DMS 273 treated with DMSO at 0.1 percent for 48 hours (cell line): ENCODE results near the gene PRAC2.
"Not testable (repeated sequence)": the region's sequence is repeated elsewhere in the genome, so short reads cannot be mapped to it uniquely, and the experiment has no call there.

ENCODE experiments used
- DNase-seq: peaks from one replicate; lab custom pipeline; 2025; lab: John Stamatoyannopoulos, UW

PRAC2 gene

DNA sequence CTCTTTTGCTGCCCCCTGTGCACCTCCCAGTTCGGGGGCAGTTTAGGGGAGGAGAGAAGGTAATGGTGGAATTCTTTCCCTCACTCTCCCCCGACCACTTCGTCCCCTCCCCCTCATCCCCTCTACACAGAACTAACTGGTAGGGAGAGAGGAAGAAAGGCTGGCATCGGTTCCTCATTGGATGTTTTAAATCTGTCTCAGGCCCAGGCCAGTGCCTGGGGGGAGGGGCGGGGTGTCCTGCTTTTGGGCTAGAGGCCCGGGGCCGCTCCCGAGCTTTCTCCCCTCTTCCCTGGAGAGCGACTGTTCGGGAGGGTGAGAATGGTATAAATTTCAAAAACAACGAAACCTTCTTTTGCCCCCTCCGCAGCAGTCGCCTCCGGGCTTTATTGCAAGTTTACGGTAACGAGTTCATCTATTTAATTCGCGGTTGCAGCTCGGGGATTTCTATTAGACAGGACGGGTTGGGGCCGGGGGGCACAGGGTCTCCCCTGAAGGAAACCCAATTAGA, at the start of gene PRAC2:
PRAC2 (plus strand) TSS at position 271 of the 508 bp plus-strand sequence. CDS start 1,226 bp downstream, outside the sequence.
- DNase-seq: no peak

DNA sequence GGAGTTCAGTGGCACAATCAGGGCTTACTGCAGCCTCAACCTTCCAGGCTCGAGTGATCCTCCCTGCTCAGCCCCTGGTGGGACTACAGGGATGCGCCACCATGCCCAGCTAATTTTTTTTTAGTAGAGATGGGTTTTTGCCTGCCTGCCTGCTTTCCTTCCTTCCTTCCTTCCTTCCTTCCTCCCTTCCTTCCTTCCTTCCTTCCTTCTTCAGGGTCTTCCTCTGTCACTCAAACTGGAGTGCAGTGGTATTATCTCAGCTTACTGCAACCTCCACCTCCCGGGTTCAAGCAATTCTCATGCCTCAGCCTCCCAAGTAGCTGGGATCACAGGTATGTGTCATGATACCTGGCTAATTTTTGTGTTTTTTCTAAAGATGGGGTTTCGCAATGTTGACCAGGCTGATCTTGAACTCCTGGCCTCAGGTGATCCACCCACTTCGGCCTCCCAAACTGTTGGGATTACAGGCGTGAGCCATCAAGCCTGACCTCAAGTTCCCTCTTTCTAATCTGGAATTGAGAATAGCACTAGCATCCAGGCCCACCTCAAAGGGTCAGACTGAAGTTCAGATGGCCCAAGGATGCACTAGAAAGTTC, 45.9 kb upstream of the PRAC2 start:
- no peak for DNase-seq

DNA sequence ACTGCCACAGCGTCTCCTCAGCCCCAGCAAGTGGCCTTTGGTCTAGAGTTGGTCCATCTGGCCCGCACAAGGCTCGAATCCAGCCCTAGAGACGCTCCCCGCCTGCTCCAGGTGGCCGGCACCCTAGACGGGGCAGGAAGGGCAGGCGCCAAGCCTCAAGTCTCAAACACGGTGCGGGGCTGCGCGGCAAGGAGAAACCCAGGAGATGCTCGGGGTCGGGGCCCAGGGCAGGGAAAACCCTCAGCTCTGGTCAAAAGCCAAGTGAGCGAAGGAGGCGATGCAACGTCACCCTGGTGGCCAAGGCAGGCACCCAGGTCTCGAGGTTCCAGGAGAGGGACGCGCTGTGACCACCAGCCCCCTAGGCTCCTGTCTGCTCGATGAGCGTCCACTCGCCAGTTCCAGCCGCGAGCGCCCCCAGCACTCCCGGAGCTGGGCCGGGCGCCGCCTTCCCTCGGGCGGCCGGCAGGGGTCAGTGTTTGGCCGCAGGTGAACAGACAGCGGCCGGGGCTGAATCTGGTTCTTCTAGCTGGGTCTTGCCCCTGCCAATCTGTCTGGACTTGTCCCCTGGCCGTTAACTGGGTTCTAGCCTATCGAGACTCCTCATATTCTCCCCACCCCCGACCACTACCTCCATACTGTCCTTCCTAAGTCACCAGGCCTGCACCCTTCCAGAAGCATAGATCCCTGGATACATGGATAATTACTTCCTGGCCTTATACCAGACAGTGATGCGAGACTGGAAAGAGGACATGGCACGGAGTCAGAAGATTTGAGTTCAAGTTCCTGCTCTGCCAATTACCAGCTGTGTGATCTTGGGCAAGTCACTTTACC, 44.6 kb upstream of the PRAC2 start:
- DNase-seq: no peak

DNA sequence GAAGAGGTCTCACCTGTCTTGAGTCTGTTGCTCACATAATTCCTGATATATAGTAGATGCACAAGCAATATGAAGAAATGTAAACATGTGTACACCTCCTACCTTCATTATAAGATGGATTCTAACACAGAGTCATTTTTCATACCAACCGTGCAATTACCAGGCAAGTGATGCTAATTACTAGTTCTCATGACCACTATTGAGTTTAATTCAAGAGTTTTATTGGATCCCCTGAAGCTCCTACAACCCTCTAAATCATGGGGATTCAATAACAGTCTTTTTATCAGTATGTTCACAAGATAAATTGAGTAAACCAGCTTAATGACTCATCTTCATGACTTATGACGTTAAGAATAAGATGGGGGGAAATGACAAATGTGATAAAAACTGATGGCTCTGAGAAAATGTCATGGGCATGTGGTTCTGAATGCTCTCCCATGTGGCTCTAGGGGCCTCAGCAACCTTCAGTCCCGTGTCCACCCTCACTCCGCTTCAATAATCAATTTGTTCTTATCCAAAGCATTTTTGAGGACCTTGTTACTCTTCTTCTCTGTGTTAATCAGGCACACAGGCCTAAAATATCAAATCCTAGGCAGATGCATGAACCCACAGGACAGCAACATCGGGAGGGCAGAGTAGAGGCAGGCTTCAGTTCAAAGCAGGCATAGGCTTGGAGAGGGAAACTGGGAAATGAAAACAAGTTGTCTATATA, 43.4 kb upstream of the PRAC2 start:
- DNase-seq: no peak

DNA sequence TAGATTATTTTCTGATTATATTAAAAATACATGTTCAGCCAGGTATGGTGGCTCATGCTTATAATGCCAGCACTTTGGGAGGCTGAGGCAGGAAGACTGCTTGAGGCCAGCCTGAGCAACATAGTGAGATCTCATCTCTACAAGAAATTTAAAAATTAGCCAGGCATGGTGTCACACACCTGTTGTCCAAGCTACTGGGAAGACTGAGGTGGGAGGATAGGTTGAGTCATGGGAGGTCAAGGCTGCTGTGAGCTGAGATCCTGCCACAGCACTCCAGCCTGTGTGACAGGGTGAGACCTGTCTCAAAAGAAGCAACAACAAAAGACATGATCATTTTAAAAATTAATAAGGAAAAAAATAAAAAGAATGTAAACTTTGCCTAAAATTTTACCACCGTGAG, 41.4 kb upstream of the PRAC2 start:
- no peak for DNase-seq

DNA sequence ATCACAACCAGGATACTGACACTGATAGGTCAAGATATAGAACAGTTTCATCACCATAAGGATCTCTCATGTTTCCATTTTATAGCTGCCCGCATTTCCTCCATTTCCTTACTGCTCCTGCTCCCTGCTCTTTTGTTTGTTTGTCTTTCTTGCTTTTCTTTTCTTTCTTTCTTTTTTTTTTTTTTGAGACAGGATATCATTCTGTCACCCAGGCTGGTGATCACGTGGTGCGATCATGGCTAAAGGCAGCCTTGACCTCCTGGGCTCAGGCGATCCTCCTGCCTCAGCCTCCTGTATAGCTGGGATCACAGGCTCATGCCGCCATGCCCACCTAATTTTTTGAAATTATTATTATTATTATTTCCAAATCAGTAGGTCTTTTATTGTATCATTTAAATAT, 32.3 kb upstream of the PRAC2 start:
- DNase-seq: no peak

DNA sequence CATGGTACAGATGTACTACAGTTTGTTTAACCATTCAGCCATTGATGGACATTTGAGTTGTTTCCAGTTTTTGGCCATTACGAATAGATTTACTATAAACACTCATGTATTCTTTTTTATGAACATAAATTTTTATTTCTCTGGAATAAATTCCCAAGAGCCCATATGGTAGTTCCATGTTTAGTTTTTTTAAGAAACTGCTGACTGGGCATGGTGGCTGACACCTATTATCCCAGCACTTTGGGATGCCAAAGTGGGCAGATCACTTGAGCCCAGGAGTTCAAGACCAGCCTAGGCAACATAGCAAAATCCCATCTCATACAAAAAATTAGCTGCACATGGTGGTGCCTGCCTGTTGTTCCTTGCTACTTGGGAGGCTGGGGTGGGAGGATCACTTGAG, 30.9 kb upstream of the PRAC2 start:
- no peak for DNase-seq

DNA sequence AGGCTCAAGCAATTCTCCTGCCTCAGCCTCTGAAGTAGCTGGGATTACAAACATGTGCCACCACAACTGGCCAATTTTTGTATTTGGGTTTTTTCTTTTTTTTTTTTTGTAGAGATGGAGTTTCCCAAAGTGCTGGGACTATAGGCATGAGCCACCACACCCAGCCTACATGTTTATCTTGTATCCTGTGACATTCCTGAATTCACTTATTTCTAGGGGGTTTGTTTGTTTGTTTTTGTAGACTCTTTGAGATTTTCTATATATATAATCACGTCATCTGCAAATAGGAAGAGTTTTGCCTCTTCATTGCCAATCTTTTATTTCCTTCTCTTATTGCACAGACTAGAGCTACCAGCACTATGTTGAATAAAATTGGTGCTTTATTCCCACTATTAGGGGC, 29.8 kb upstream of the PRAC2 start:
- no peak for DNase-seq

DNA sequence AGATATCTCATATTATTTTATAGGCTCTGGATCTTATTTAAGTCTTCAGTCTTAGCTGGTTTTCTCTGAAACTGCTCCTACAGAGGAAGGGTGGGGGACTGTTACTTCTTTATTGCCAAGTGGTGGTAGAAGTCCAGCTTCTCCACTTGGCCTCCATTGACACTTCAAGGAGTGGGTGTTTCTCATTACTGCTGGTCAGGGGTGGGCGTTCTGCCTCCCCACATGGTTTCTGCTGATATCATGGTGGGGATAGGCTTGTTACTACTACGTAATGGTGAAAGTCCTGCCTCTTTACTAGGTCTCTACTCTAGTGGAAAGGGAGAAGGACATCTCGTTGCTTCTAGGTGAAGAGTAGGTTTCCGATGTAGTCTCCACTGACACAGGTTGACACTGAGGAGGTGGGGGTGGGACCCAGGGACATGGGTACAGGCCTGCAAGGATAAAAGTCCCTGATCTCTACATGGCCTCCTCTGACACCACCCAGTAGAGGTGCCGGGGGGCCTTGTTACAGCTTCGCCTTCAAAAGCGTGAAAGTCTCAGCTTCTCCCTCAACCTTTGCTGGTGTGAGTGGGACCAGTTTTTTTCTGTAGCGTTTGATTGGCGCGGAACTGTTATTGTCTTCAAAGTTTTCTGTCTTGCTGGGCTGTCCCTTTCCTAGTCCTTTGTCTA, 21.0 kb upstream of the PRAC2 start:
- DNase-seq: no peak

DNA sequence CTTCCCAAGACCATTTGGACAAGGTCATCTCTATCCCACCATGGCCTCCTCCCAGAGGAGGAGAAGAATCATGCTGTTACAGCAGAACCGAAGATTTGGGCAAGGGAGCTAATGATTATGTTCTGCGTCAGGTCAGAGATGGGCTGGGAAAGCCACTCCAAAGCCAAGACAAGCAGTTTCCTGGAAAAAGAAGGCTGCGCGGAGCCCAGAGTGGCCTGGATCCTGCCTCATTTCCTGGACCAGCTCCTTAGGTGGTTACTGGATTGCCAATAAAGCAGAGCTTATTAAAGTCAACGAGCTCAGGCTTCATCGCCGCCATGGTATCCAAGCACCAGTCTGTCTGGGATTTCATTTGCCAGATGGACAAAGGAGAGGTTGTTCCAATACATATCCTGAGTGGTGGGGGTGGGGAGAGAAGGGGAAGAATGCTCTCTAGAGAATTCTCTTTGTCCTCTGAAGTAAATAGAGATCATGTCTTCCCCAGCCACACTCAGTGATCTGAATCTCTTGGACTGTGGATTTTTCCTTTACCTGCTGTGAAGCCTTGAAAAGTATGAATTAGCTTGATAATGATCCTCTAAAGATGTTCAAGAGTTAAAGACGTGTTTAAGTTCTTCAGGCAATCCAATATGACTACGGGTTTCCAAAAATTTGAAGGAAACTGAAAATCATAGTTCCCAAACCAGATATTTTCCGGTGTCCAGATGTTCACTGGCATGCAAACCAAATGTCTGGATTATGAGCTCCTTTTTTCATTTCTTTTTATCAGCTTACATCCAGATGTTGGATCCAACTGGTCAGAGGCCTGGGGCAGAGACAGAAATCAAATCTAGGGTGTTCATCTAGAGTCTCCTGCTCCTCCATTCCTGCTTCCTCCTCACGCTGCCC, 18.4 kb upstream of the PRAC2 start:
- no peak for DNase-seq

DNA sequence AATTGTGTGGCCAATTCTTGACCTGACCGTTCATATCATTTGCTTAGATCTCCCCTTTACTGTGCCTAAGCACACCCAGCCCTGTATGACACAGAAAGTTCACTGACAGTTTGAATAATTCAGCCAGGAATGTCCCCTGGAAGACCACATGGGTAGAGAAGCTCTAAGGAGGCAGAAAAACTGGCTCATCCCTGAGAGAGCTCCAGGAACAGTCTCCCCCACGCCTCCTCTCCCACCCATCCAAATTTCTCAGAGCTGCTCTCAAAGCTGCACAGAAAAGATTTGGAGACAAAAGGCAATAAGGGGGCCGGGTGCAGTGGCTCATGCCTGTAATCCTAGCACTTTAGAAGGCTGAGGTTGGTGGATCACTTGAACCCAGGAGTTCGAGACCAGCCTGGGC, 11.9 kb upstream of the PRAC2 start:
- no peak for DNase-seq

DNA sequence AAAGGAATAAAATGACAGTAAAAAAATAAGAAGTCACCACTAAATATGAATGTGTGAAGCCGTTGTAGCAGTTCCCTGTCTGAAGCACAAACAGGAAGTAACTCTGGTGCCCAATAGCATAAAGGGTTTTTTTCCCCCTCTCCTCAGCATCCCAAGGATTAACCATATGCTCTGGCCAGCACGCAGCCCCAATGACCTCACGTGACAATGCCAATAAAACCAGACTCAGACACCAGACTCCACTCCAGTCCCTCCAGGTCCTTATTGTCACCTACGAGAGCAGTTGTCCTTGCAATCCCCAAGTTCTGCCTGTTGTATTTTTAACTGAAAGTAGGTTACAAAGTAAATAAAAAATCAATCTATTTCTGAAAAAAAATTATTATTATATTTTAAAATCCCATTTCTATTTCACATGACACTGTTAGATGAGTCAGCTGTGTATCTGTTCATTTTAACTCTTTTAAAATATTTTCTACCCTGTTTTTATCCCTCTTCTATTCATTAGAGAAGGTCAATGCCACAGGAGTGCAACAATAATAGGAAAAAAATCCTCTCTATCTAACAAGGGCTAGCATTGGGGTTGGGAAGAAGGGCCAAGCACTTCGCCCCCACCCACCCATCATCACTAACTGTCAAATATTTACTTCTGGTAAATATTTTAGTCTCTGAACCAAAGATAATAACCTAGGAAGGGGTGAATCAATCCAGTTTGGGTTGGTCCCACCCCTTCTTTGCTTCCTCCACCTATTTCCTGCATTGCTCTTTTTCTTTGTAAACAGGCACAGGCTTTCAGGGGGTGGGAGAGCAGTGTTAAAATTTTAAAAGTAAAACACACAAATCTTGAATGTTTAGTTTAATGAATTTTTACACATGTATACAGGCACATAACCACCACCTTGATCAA, 7.2 kb upstream of the PRAC2 start:
- DNase-seq: no peak

DNA sequence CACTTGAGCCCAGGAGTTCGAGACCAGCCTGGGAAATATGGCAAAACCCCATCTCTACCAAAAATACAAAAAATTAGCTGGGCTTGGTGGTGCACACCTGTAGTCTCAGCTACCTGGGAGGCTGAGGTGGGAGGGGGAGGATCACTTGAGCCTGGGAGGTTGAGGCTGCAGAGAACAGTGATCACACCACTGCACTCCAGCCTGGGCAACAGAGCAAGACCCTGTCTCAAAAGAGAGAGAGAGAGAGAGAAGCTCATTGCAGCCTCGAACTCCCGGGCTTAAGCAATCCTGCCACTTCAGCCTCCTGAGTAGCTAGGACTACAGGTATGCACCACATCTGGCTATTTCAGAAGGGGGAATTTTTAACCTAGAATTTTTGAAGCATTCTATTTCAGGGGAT, 6.4 kb upstream of the PRAC2 start:
- not testable (repeated sequence) for DNase-seq

DNA sequence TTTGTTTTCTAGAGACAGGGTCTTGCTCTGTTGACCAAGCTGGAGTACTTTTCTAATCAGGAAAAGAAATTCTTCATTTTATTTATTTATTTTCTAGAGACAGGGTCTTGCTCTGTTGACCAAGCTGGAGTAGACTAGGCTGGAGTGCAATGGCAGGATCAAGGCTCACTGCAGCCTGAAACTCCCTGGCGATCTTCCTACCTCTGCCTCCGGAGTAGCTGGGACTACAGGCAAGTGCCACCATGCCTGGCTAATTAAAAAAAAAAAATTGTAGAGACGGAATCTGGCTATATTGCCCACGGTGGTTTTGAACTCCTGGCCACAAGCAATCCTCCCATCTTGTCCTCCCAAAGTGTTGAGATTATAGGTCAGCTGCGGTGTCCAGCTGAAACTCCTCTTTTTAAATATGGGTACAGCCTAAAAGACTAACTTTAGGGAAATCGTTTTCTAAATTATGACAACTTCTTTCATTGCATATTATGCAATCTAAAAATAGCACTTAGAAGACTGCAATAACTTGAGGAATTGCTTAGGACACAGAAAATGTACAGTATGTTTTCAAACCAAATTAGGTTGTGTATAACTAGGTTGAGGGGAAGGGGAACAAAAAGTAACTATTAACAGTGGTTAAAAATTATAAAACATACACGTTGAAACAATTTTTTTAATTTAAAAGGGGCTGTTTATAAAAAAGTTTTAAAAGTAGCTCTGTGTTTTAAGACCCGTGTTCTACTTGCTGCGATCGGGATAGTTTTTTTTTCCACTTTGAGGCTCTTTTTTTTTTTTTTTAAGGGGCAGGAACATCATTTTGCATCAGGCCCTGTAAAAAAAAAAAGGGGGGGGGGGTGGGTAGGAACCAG, 5.4 kb upstream of the PRAC2 start:
- no peak for DNase-seq

DNA sequence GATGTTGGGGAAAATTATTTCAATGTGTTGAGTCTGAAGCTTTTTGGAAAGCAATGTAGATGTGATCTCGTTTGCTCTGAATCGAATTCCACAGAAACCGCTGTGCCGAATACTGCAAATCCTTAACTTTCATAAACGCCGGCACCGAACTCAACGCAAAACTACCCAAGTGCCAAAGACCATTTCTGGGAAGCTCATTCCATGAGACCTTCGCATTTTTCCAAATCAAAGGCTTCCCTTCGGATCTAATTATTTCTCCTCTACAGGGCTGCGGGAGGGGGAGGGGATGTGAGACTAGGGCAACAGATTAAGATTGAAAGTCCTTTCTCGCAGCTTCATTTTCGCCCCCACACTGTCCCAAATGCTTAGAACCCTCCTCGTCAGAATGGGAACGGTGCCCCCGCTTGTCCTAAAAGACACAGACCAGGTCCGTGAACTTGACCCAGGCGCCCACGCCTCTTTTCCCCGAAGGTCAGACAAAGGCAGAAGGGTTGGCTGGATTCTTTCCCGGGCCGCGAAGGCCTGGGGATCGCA, 4.7 kb upstream of the PRAC2 start:
- no peak for DNase-seq

DNA sequence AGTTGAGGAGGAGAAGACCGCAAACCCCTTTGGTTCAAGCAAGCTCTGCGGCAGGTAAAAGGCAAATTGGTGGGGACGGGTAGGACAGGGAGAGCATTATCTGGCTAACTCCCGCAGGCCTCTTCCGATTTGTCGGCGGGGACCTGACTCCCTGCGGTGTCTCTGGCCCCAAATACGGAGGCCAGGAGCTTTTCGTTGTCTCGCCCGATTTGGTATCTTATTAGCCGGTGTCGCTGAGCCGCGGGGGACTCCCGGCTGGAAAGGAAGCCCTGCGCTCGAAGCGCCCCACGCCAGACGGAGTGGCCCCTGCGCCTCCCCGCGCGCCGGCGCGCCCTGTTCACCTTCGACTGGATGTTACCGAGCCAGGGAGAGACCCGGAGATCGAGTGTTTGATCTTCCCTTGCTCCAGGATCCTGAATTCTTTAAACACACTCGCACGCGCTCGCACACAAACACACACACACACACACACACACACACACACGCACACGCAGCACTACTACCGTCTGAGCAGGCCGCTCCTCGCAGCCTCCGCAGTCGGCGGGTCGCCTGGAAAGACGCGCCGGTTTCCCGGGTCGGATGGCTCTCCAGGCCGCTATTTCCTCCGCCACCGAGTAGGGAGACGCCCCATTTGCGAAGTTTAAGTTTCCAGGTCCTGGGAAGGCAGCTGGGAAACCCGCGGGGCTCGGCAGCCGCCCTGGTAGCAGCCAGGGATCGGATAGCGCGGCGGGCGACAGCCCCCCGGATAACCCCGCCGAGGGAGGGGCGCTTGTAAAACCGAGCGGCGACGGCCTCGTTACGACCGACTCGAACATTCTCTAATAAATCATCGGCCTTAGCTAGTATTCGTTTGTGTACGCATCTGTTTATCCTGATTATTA, 4.0 kb upstream of the PRAC2 start:
- DNase-seq: no peak

DNA sequence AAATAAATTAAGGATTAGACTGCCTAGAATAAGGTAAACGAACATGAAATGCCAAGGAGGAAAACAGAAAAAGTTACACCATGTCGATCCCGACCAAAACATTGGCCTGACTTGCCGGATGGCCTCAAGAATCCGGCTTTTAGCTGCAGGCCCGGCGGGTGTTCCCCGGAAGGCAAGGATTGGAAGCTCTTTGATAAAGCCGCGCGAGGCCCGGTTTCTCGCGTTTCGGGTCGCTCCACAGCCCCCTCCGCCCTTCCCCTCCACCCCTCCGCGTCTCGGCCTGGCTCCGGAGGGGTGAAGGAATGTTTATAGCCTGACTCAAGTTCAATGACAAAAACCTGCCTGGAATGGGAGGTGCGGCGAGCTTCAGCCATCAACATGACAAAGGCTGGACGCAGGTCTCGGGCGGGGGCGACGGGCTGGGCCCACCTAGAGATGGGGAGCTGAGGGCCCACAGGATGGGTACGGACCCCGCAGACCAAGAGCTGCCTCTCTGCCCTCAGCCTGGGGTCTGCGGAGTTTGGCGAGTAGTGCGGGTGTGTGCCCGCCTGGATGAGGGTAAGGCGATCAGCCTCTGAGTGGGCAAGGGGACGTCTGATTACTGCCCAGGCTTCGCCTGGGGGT, 3.2 kb upstream of the PRAC2 start:
- DNase-seq: no peak
